NOMO-1 (cell line): ENCODE data around the gene CT45A10.
"Not testable (repeated sequence)": the region's sequence is repeated elsewhere in the genome, so short reads cannot be mapped to it uniquely, and the experiment has no call there.

Experiments used
- DNase-seq, 2 experiments: peaks; one replicate each; lab custom pipeline; 2025; ENCODE audit not compliant: unreplicated experiment in 2 of 2; lab: John Stamatoyannopoulos, UW

CT45A10 gene, protein sequence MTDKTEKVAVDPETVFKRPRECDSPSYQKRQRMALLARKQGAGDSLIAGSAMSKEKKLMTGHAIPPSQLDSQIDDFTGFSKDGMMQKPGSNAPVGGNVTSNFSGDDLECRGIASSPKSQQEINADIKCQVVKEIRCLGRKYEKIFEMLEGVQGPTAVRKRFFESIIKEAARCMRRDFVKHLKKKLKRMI

DNA sequence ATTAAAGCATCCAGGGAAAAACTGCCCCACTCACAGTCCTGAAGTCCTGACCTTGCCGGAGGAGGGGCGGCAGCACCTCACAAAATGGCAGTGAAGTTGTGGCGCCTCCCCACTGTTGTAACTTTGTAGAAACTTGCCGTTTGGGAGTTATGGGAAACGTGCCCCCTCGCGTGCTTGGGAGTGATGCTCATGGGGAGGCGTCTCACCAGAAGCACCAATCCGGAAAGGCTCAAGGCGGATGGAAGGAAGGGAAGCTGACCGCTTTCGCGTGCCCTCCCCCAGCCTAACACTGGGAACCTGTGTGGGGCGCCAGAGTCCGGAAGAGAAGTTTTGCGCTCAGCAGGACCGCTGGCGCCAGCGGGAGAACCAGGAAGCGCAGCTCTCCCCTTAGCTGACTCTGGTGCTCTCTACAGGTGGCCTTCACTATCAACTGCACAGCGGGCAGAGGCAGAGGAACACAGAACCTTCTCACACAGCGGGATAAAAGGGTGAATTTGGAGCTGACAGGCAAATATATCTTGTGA, at the start of gene CT45A10, which contains the start of gene SAGE1:
CT45A10 (minus strand) TSS at position 151 of the 524 bp plus-strand sequence. CDS start 8,100 bp downstream, outside the sequence.
SAGE1 (plus strand) TSS at position 423 of the 524 bp plus-strand sequence. CDS start 2,527 bp downstream, outside the sequence.
- no peak for DNase-seq

DNA sequence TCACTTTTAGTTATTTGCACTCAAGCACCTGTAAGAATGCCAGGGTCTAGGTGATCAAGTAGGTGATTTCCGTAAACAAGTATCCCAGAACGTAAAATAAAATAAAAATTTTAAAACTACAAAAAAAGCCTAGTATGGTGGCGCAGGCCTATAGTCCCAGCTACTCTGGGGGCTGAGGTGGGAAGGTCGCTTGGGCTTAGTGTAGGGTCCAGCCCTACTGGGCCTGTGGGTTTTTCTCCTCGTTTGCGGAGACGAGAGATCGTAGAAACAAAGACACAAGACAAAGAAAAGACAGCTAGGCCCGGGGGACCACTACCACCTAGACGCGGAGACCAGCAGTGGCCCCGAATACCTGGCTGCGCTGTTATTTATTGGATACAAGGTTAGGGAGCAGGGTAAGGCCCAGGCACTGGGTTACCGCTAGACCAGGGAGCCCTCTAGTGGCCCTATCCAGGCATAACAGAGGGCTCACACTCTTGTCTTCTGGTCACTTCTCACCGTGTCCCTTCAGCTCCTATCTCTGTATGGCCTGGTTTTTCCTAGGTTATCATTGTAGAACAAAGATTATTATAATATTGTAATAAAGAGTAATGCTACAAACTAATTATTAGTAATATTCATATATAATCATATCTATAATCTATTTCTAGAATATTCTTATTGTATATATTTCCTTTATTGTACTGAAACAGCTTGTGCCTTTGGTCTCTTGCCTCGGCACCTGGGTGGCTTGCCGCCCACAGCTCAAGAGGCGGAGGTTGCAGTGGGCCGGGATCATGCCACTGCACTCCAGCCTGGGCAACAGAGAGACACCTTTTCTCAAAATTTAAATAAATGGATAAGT, 38.6 kb upstream of the CT45A10 start:
- peak; percentile 5 to 35 for DNase-seq

- no peak for DNase-seq
Measured at GRCh38 chrX:135927897-135928296, 34.7 kb upstream of the CT45A10 start.

DNA sequence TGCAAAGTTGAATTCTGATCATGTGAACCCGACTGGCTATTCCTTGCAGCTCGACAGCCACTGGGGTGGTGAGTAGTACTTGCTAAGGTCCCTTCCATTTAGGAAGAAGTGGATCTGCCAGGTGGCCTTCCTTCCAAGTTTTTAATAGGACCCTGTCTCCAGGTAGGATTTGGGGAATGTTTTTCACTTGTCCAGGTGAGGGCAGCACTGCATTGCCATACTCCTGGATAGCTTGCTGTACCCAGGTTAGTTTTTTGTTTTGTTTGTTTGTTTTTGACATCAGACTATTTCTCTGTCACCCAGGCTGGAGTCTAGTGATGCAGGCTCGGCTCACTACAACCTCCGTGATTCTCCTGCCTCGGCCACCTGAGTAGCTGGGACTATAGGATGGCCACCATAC, 30.1 kb upstream of the CT45A10 start:
- no peak for DNase-seq

DNA sequence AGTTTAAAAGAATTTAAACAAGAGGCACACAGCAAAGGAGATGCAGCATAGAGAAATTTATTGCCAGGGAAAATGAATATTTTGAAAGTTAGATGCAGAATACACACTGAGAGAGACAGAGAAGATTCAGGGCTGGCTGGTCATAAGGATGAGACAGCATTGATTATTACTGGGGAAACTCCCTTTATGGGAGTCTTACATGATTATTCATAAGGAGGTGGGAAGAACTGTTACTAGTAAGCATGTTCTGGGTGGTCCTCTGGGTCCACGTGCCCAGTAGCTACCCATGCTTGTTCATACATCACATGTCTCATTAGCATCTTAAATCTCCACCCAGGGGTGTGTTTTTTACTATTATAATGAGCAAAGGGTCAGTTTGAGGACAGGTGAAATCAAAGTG, 27.3 kb upstream of the CT45A10 start:
- DNase-seq: not testable (repeated sequence)

GRCh38 chrX:135914404-135914803, 21.2 kb upstream of the CT45A10 start:
- no peak for DNase-seq

GRCh38 chrX:135910251-135910650, 17.0 kb upstream of the CT45A10 start:
- no peak for DNase-seq

DNA sequence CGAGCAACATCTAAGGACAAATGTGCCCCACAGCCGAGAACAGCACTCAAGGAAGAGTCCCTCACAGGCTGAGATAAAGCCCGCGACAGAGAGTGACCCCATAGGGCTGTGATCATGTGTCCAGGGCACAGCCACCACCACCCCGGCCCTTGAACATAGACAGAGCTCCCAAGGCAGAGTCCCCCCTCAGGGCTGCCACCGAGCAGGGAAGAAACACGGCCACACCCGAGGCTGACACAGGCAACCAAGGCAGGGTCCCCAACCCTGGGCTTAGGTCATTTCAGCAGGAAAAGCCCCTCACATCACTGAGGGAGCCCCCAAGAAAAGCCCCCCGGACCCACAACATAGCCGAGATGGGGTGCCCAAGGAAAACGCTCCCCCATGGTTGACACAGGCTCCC, 463 bp downstream of the CT45A10 start:
- DNase-seq: no peak

- DNase-seq: no peak
Measured at GRCh38 chrX:135890087-135890585, 3.1 kb downstream of the CT45A10 start.

- not testable (repeated sequence) for DNase-seq
Measured at GRCh38 chrX:135888976-135889375, 4.3 kb downstream of the CT45A10 start.

DNA sequence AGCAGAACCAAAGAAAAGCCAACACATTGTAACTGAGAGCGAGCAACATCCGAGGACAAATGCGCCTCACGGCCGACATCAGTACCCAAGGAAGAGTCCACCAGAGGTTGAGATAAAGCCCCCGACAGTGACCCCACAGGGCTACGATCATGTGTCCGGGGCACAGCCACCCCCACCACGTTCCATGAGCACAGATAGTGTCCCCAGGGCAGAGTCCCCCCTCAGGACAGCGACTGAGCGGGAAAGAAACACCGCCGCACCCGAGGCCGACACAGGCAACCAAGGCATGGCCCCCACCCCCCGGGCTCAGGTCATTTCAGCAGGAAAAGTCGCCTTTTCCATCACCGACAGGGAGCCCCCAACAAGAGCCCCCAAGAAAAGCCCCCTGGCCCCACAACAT, 5.0 kb downstream of the CT45A10 start:
- DNase-seq: not testable (repeated sequence)

DNA sequence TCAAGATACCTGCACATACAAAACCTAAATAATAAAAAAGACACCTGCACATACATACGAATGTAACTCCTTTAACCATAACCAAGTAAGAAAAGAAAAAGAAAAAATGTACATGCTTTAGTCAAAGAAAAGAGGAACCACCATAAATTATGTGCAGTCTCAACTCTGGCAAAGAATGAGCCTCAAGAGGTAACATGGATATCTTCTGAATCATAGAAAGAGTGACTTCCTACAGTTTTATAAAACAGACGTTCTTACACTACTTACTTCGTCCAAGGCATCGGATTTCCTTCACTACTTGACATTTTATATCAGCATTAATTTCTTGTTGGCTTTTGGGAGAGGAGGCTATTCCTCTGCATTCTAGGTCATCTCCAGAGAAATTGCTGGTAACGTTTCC, 10.5 kb downstream of the CT45A10 start:
- not testable (repeated sequence) for DNase-seq

DNA sequence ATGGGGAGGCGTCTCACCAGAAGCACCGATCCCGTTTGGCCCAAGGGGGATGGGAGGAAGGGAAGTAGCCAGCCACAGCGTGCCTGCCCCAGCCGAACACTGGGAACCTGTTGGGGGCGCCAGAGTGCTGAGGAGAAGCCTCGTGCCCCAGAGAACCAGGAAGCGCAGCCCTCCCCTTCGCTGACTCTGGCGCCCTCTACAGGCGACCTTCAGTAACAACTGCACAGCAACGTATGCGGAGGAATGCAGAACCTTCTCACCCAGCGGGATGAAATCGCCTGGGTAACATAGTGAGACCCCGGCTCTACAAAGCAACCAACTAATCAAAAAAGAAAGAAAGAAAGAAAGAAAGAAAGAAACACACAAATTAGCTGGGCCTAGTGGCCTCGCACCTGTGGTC, 21.5 kb downstream of the CT45A10 start, which contains the start of gene CT45A9:
CT45A9 (minus strand) TSS at position 101 of the 400 bp plus-strand sequence. CDS start 3,751 bp downstream, outside the sequence.
- not testable (repeated sequence) for DNase-seq

DNA sequence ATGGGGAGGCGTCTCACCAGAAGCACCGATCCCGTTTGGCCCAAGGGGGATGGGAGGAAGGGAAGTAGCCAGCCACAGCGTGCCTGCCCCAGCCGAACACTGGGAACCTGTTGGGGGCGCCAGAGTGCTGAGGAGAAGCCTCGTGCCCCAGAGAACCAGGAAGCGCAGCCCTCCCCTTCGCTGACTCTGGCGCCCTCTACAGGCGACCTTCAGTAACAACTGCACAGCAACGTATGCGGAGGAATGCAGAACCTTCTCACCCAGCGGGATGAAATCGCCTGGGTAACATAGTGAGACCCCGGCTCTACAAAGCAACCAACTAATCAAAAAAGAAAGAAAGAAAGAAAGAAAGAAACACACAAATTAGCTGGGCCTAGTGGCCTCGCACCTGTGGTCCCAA, 38.8 kb downstream of the CT45A10 start, which contains the start of gene CT45A8:
CT45A8 (minus strand) TSS at position 101 of the 400 bp plus-strand sequence. CDS start 3,755 bp downstream, outside the sequence.
- DNase-seq: not testable (repeated sequence)

DNA sequence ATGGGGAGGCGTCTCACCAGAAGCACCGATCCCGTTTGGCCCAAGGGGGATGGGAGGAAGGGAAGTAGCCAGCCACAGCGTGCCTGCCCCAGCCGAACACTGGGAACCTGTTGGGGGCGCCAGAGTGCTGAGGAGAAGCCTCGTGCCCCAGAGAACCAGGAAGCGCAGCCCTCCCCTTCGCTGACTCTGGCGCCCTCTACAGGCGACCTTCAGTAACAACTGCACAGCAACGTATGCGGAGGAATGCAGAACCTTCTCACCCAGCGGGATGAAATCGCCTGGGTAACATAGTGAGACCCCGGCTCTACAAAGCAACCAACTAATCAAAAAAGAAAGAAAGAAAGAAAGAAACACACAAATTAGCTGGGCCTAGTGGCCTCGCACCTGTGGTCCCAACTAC, 56.1 kb downstream of the CT45A10 start, which contains the start of gene CT45A7:
CT45A7 (minus strand) TSS at position 101 of the 400 bp plus-strand sequence. CDS start 3,747 bp downstream, outside the sequence.
- DNase-seq: not testable (repeated sequence)
